IgD-negative memory B cell (primary cell): ENCODE results near the gene KRTAP19-4. TPM values are rescaled to one million over a fixed set of nuclear protein-coding genes. Genes with fewer than 3 reads are reported as not detected.
A peak's percentile ranks its signal among the peaks of the same experiment; 100 is the strongest.
"Not testable (repeated sequence)": the region's sequence is repeated elsewhere in the genome, so short reads cannot be mapped to it uniquely, and the experiment has no call there.

ENCODE experiments used
- H3K27ac Mint-ChIP-seq, 3 donors: one replicate each; pipeline ENCODE4 v1.8.0; 2020 to 2022; ENCODE audit warnings: mild to moderate bottlenecking in 3 of 3, mixed read lengths in 3 of 3, moderate library complexity in 1 of 3
- H3K27me3 Mint-ChIP-seq: one replicate; pipeline ENCODE4 v1.8.0; 2021; ENCODE audit warnings: mixed read lengths
- H3K36me3 Mint-ChIP-seq: one replicate; pipeline ENCODE4 v1.8.0; 2020; ENCODE audit warnings: mild to moderate bottlenecking, mixed read lengths
- H3K4me1 Mint-ChIP-seq, 3 donors: one replicate each; pipeline ENCODE4 v1.8.0; 2020 to 2022; ENCODE audit warnings: mixed read lengths in 3 of 3, mild to moderate bottlenecking in 1 of 3
- H3K4me3 Mint-ChIP-seq, 4 donors: one replicate each; pipeline ENCODE4 v1.8.0; 2020 to 2022; ENCODE audit warnings: mild to moderate bottlenecking in 4 of 4, mixed read lengths in 4 of 4, moderate library complexity in 3 of 4
- H3K9me3 Mint-ChIP-seq, 3 donors: one replicate each; pipeline ENCODE4 v1.8.0; 2020 to 2021; ENCODE audit warnings: mixed read lengths in 3 of 3, mild to moderate bottlenecking in 1 of 3
- polyA plus RNA-seq: library from polyadenylated mRNA; unstranded; fragments of 300-500 nt; fragmentation: Illumina TruSeq; gene quantifications from one replicate; pipeline ENCODE4 v1.2.3, GENCODE V29; 2021

Gene KRTAP19-4
- polyA plus RNA-seq, result not detected

- Mint-ChIP-seq H3K36me3 (no peaks in the 10 kb centered on the region), H3K9me3 (peaks cover 0 to 4% (median 0%) of the 10 kb centered on the region in 3 donors), H3K4me3 (no peak within 1 kb of the TSS), H3K4me1 (no peaks in the 10 kb centered on the region), H3K27me3 (no peaks in the 10 kb centered on the region), H3K27ac (no peak within 1 kb of the TSS)
Measured at GRCh38 chr21:30497065-30497464, at the start of gene KRTAP19-4. KRTAP19-4 (minus strand) TSS chr21:30497165; CDS start chr21:30497110, 55 bp downstream.

- no peaks in the 10 kb centered on the region for H3K27me3 Mint-ChIP-seq
- no peak within 1 kb of the TSS for H3K4me3 Mint-ChIP-seq
- no peaks in the 10 kb centered on the region for H3K4me1 Mint-ChIP-seq
- H3K9me3 Mint-ChIP-seq, result peaks cover 0 to 16% (median 2%) of the 10 kb centered on the region in 3 donors
- no peaks in the 10 kb centered on the region for H3K36me3 Mint-ChIP-seq
- peak within 1 kb of the TSS in 1 of 3 donors; percentile 0 for H3K27ac Mint-ChIP-seq
Measured at GRCh38 chr21:30541764-30542163, 44.8 kb upstream of the KRTAP19-4 start, which contains the start of gene KRTAP19-6. KRTAP19-6 (minus strand) TSS chr21:30541864; CDS start chr21:30541833, 31 bp downstream.

GRCh38 chr21:30518876-30519275 lies 21.9 kb upstream of the KRTAP19-4 start:
- Mint-ChIP-seq H3K4me3 (no peak overlapping the region), H3K27ac (no peak overlapping the region), H3K27me3 (no peaks in the 10 kb centered on the region), H3K36me3 (peaks cover 2% of the 10 kb centered on the region), H3K9me3 (peaks cover 0 to 11% (median 4%) of the 10 kb centered on the region in 3 donors), H3K4me1 (peaks cover 0 to 1% (median 0%) of the 10 kb centered on the region in 3 donors)

- Mint-ChIP-seq H3K4me3 (no peak overlapping the region), H3K9me3 (peaks cover 0 to 8% (median 4%) of the 10 kb centered on the region in 3 donors), H3K36me3 (no peaks in the 10 kb centered on the region), H3K27ac (no peak overlapping the region), H3K4me1 (peaks cover 0 to 1% (median 0%) of the 10 kb centered on the region in 3 donors), H3K27me3 (no peaks in the 10 kb centered on the region)
Measured at GRCh38 chr21:30515681-30516080, 18.7 kb upstream of the KRTAP19-4 start.

GRCh38 chr21:30505621-30506205 lies 8.7 kb upstream of the KRTAP19-4 start:
- H3K27ac Mint-ChIP-seq, H3K36me3 Mint-ChIP-seq, H3K4me1 Mint-ChIP-seq, H3K27me3 Mint-ChIP-seq, H3K4me3 Mint-ChIP-seq, H3K9me3 Mint-ChIP-seq: not testable (repeated sequence)

GRCh38 chr21:30502041-30502440 lies 5.1 kb upstream of the KRTAP19-4 start, which contains the start of gene KRTAP19-5:
KRTAP19-5 (minus strand) TSS chr21:30502141; CDS start chr21:30502090, 51 bp downstream.
- H3K27ac Mint-ChIP-seq, result no peak within 1 kb of the TSS
- peaks cover 0 to 4% (median 0%) of the 10 kb centered on the region in 3 donors for H3K9me3 Mint-ChIP-seq
- no peak within 1 kb of the TSS for H3K4me3 Mint-ChIP-seq
- no peaks in the 10 kb centered on the region for H3K27me3 Mint-ChIP-seq
- no peaks in the 10 kb centered on the region for H3K4me1 Mint-ChIP-seq
- no peaks in the 10 kb centered on the region for H3K36me3 Mint-ChIP-seq

GRCh38 chr21:30491963-30492428 lies 5.0 kb downstream of the KRTAP19-4 start, which contains the start of gene KRTAP19-3:
KRTAP19-3 (minus strand) TSS chr21:30492013; CDS start chr21:30491957, 56 bp downstream.
- Mint-ChIP-seq H3K4me3 (no peak within 1 kb of the TSS), H3K27me3 (no peaks in the 10 kb centered on the region), H3K27ac (no peak within 1 kb of the TSS), H3K9me3 (peaks cover 0 to 13% (median 4%) of the 10 kb centered on the region in 3 donors), H3K36me3 (no peaks in the 10 kb centered on the region), H3K4me1 (no peaks in the 10 kb centered on the region)

GRCh38 chr21:30487336-30487735 lies 9.6 kb downstream of the KRTAP19-4 start, which contains the start of gene KRTAP19-2:
KRTAP19-2 (minus strand) TSS chr21:30487436; CDS start chr21:30487348, 88 bp downstream.
- no peak within 1 kb of the TSS for H3K27ac Mint-ChIP-seq
- peaks cover 3 to 25% (median 5%) of the 10 kb centered on the region in 3 donors for H3K9me3 Mint-ChIP-seq
- no peaks in the 10 kb centered on the region for H3K36me3 Mint-ChIP-seq
- H3K4me1 Mint-ChIP-seq, result no peaks in the 10 kb centered on the region
- no peaks in the 10 kb centered on the region for H3K27me3 Mint-ChIP-seq
- no peak within 1 kb of the TSS for H3K4me3 Mint-ChIP-seq

- Mint-ChIP-seq H3K4me3 (no peak overlapping the region), H3K36me3 (no peaks in the 10 kb centered on the region), H3K27me3 (no peaks in the 10 kb centered on the region), H3K27ac (no peak overlapping the region), H3K4me1 (no peaks in the 10 kb centered on the region), H3K9me3 (peaks cover 3 to 25% (median 5%) of the 10 kb centered on the region in 3 donors)
Measured at GRCh38 chr21:30486180-30486579, 10.8 kb downstream of the KRTAP19-4 start.

- Mint-ChIP-seq H3K36me3 (no peaks in the 10 kb centered on the region), H3K4me3 (no peak overlapping the region), H3K4me1 (no peaks in the 10 kb centered on the region), H3K9me3 (peaks cover 1 to 17% (median 6%) of the 10 kb centered on the region in 3 donors), H3K27me3 (no peaks in the 10 kb centered on the region), H3K27ac (no peak overlapping the region)
Measured at GRCh38 chr21:30482130-30482529, 14.8 kb downstream of the KRTAP19-4 start.

GRCh38 chr21:30480145-30480544 lies 16.8 kb downstream of the KRTAP19-4 start, which contains the start of gene KRTAP19-1:
KRTAP19-1 (minus strand) TSS chr21:30480367; CDS start chr21:30480317, 50 bp downstream.
- Mint-ChIP-seq H3K4me1 (no peaks in the 10 kb centered on the region), H3K27ac (no peak within 1 kb of the TSS), H3K9me3 (peaks cover 0 to 3% (median 3%) of the 10 kb centered on the region in 3 donors)

GRCh38 chr21:30479259-30479658 lies 17.7 kb downstream of the KRTAP19-4 start:
- Mint-ChIP-seq H3K27me3 (no peaks in the 10 kb centered on the region), H3K36me3 (no peaks in the 10 kb centered on the region), H3K4me1 (no peaks in the 10 kb centered on the region), H3K9me3 (peaks cover 0 to 3% (median 0%) of the 10 kb centered on the region in 3 donors), H3K4me3 (no peak overlapping the region), H3K27ac (no peak overlapping the region)

More at GRCh38 chr21:30480145-30480544, 16.8 kb downstream of the KRTAP19-4 start, which contains the start of gene KRTAP19-1:
- Mint-ChIP-seq H3K27me3 (no peaks in the 10 kb centered on the region), H3K4me3 (no peak within 1 kb of the TSS), H3K36me3 (no peaks in the 10 kb centered on the region)

- Mint-ChIP-seq H3K4me3 (no peak overlapping the region), H3K9me3 (peaks cover 0 to 3% (median 0%) of the 10 kb centered on the region in 3 donors), H3K4me1 (no peaks in the 10 kb centered on the region), H3K36me3 (no peaks in the 10 kb centered on the region), H3K27me3 (no peaks in the 10 kb centered on the region), H3K27ac (no peak overlapping the region)
Measured at GRCh38 chr21:30478004-30478403, 19.0 kb downstream of the KRTAP19-4 start.

GRCh38 chr21:30468900-30469714 lies 27.9 kb downstream of the KRTAP19-4 start:
- Mint-ChIP-seq H3K4me1 (no peaks in the 10 kb centered on the region), H3K27me3 (no peaks in the 10 kb centered on the region), H3K9me3 (peaks cover 0 to 8% (median 4%) of the 10 kb centered on the region in 3 donors), H3K36me3 (no peaks in the 10 kb centered on the region), H3K4me3 (no peak overlapping the region), H3K27ac (no peak overlapping the region)

GRCh38 chr21:30463713-30464112 lies 33.3 kb downstream of the KRTAP19-4 start:
- peaks cover 0 to 1% (median 0%) of the 10 kb centered on the region in 3 donors for H3K9me3 Mint-ChIP-seq
- H3K27ac Mint-ChIP-seq, result no peak overlapping the region
- no peaks in the 10 kb centered on the region for H3K4me1 Mint-ChIP-seq
- no peaks in the 10 kb centered on the region for H3K36me3 Mint-ChIP-seq
- H3K4me3 Mint-ChIP-seq, result no peak overlapping the region
- no peaks in the 10 kb centered on the region for H3K27me3 Mint-ChIP-seq
